ENCODE measurements around the gene CEP295NL.

DNA sequence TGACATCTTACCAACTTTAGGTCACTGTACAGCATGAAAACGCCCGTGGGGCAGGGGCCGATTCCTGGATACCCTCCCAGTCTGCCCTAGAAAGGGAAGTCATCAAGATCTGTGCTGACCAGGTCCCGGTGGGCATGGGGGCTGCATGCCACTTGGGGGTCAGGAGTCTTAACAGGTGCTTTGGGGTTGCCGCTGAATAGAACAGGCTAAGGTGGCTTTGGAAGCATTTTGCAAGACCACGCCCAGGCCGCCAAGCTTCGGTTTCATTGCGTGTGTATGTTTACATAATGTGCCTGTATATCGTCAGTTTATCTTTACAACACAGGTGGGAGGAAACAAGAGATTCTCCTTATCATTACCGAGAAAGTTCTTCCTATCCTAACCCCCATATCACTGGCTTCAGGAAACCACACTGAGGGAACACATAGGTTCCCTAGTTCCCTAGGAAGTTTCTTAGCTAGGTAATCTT is 49.0 kb downstream of the CEP295NL start:
- TF ChIP-seq, protein P1, sequence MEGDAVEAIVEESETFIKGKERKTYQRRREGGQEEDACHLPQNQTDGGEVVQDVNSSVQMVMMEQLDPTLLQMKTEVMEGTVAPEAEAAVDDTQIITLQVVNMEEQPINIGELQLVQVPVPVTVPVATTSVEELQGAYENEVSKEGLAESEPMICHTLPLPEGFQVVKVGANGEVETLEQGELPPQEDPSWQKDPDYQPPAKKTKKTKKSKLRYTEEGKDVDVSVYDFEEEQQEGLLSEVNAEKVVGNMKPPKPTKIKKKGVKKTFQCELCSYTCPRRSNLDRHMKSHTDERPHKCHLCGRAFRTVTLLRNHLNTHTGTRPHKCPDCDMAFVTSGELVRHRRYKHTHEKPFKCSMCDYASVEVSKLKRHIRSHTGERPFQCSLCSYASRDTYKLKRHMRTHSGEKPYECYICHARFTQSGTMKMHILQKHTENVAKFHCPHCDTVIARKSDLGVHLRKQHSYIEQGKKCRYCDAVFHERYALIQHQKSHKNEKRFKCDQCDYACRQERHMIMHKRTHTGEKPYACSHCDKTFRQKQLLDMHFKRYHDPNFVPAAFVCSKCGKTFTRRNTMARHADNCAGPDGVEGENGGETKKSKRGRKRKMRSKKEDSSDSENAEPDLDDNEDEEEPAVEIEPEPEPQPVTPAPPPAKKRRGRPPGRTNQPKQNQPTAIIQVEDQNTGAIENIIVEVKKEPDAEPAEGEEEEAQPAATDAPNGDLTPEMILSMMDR (IDR thresholded peaks at IDR 0.05): no peak
- TF ChIP-seq POLR2AphosphoS5 (IDR thresholded peaks at IDR 0.05): no peak

All from esophagus muscularis mucosa (tissue), 3 donors.